Stomach (tissue), 4 donors: ENCODE measurements around the gene FAM47C.
"Not testable (repeated sequence)": the region's sequence is repeated elsewhere in the genome, so short reads cannot be mapped to it uniquely, and the experiment has no call there.

Experiments
- EP300 ChIP-seq: sonication (generic); formaldehyde crosslinking; IDR thresholded peaks from one replicate; pipeline ENCODE4 v1.6.1; 2017; ENCODE audit warnings: antibody characterized with exemption
- POLR2A ChIP-seq, 4 donors: fragments of 450-650 bp; IDR thresholded peaks; one replicate each; pipeline ENCODE4 v1.6.1; 2016; ENCODE audit warnings: antibody characterized with exemption in 4 of 4, control low read depth in 2 of 4, mild to moderate bottlenecking in 1 of 4, moderate library complexity in 1 of 4
- POLR2AphosphoS5 ChIP-seq, 3 donors: sonication (generic); formaldehyde crosslinking; IDR thresholded peaks; one replicate each; pipeline ENCODE4 v1.6.1; 2016; ENCODE audit warnings: antibody characterized with exemption in 3 of 3
- TF ChIP-seq, protein P1 (sequence below), 7 experiments: fragments of 450-650 bp in 4 of 7; fragments of 200-600 bp in 3 of 7; sonication (generic) in 3 of 7; IDR thresholded peaks; one replicate each; pipeline ENCODE4 v1.5.1; 2016 to 2019; ENCODE audit warnings: antibody characterized with exemption in 7 of 7, control low read depth in 2 of 7, mild to moderate bottlenecking in 1 of 7

DNA sequence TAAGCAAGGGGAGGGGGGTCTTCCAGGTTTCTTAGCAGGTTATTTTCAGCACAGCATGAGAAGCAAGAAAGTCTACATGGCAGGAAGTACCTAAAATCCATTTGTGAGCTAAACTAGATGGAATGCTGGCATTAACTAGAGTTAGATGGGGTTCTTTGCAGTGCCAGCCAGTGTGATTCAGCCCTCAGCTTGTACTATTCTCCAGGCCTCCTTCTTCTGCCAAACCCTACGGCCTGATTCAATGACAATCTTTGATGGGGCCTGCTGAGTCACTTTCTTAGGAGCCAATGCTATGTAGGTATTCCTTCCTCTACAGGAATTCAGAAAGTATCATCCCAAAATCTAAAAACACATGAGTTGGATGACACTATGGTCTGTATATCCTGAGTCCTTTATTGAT lies 26.1 kb downstream of the FAM47C start:
- TF ChIP-seq POLR2AphosphoS5 (IDR thresholded peaks at IDR 0.05); POLR2A (IDR thresholded peaks at IDR 0.05); EP300: not testable (repeated sequence)
- TF ChIP-seq, protein P1, sequence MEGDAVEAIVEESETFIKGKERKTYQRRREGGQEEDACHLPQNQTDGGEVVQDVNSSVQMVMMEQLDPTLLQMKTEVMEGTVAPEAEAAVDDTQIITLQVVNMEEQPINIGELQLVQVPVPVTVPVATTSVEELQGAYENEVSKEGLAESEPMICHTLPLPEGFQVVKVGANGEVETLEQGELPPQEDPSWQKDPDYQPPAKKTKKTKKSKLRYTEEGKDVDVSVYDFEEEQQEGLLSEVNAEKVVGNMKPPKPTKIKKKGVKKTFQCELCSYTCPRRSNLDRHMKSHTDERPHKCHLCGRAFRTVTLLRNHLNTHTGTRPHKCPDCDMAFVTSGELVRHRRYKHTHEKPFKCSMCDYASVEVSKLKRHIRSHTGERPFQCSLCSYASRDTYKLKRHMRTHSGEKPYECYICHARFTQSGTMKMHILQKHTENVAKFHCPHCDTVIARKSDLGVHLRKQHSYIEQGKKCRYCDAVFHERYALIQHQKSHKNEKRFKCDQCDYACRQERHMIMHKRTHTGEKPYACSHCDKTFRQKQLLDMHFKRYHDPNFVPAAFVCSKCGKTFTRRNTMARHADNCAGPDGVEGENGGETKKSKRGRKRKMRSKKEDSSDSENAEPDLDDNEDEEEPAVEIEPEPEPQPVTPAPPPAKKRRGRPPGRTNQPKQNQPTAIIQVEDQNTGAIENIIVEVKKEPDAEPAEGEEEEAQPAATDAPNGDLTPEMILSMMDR (IDR thresholded peaks at IDR 0.05): not testable (repeated sequence)
